Measurements from ENCODE around the gene DZIP1L.
"Not testable (repeated sequence)": the region's sequence is repeated elsewhere in the genome, so short reads cannot be mapped to it uniquely, and the experiment has no call there.

The DZIP1L gene

DNA sequence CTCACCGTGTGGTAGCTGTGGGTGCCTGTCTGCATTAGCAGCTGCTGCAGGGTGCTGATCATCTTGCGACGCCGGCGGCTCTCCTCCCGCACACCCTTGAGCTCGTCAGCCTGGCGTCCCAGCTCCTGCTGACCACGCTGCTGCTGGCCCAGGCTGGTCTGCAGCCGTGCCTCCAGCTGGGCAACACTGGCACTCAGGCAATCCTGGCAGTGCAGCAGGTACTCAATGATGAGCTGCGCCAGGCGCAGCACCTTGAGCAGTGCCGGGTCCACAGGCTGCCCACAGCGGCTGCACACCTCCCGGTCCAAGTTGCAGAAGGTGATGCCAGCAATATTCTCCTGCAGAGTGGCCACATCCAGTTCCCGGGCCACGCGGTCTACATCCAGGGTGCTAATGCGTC, 11.9 kb downstream of the DZIP1L start:
- no peaks in the 10 kb centered on the region for H3K9me3 ChIP-seq (ENCODE audit: control insufficient read depth, low read length)
- no peak overlapping the region for H3K9ac ChIP-seq (ENCODE audit: low read length)
- H3K36me3 ChIP-seq (ENCODE audit: control insufficient read depth, insufficient read depth, low read length), result no peaks in the 10 kb centered on the region
- no peaks in the 10 kb centered on the region for H3K27me3 ChIP-seq (ENCODE audit: control insufficient read depth, insufficient read depth, low read length)
- H3K4me1 ChIP-seq (ENCODE audit: control insufficient read depth, insufficient read depth, low read length), result peaks cover 17% of the 10 kb centered on the region
- H3K4me3 ChIP-seq (ENCODE audit: low read length), result no peak overlapping the region

DNA sequence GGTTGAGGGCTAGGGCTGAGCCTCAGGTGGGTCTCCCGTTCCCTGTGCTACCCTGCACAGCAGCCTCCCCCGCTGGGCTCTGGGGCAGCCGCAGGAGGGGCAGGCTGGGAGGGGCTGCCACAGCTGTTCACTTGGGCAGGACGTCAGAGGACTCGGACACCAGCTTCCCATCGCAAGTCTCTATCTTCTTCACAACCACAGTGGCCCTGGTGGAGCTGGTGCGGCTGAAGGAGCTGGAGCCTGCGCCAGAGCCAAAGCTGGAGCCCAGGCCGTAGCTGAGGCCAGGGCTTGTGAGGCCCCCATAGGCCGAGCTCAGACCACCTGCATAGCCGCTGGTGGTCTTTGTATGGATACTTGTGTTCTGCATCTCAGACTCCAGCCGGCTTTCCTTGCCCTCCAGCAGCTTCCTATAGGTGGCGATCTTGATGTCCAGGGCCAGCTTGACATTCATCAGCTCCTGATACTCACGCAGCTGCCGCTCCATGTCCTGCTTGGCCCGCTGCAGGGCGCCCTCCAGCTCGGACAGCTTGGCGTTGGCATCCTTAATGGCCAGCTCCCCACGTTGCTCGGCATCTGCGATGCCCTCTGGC, 14.0 kb downstream of the DZIP1L start:
- H3K9me3 ChIP-seq (ENCODE audit: control insufficient read depth, low read length); H3K9ac ChIP-seq (ENCODE audit: low read length); H3K4me3 ChIP-seq (ENCODE audit: low read length); H3K27me3 ChIP-seq (ENCODE audit: control insufficient read depth, insufficient read depth, low read length); H3K36me3 ChIP-seq (ENCODE audit: control insufficient read depth, insufficient read depth, low read length): not testable (repeated sequence)
- peaks cover 24% of the 10 kb centered on the region for H3K4me1 ChIP-seq (ENCODE audit: control insufficient read depth, insufficient read depth, low read length)

DNA sequence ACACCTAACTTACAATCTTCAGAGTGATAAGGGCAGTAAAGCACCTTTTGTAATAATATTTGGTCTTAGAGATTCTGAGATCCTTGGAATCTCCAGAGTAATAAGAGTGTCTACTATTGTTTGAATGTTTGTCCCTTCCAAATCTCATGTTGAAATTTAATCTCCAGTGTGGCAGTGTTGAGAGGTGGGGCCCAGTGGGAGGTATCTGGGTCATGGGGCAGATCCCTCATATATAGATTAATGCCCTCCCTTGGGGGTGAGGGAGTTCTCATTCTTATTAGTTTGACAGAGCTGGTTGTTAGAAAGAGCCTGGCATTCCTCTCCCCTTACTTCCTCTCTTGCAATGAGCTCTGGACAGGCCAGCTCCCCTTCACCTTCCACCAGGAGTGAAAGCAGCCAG, 16.0 kb downstream of the DZIP1L start:
- Histone ChIP-seq H3K9me3 (ENCODE audit: control insufficient read depth, low read length) (no peaks in the 10 kb centered on the region), H3K4me1 (ENCODE audit: control insufficient read depth, insufficient read depth, low read length) (peaks cover 24% of the 10 kb centered on the region), H3K4me3 (ENCODE audit: low read length) (no peak overlapping the region), H3K36me3 (ENCODE audit: control insufficient read depth, insufficient read depth, low read length) (no peaks in the 10 kb centered on the region), H3K27me3 (ENCODE audit: control insufficient read depth, insufficient read depth, low read length) (no peaks in the 10 kb centered on the region), H3K9ac (ENCODE audit: low read length) (no peak overlapping the region)

DNA sequence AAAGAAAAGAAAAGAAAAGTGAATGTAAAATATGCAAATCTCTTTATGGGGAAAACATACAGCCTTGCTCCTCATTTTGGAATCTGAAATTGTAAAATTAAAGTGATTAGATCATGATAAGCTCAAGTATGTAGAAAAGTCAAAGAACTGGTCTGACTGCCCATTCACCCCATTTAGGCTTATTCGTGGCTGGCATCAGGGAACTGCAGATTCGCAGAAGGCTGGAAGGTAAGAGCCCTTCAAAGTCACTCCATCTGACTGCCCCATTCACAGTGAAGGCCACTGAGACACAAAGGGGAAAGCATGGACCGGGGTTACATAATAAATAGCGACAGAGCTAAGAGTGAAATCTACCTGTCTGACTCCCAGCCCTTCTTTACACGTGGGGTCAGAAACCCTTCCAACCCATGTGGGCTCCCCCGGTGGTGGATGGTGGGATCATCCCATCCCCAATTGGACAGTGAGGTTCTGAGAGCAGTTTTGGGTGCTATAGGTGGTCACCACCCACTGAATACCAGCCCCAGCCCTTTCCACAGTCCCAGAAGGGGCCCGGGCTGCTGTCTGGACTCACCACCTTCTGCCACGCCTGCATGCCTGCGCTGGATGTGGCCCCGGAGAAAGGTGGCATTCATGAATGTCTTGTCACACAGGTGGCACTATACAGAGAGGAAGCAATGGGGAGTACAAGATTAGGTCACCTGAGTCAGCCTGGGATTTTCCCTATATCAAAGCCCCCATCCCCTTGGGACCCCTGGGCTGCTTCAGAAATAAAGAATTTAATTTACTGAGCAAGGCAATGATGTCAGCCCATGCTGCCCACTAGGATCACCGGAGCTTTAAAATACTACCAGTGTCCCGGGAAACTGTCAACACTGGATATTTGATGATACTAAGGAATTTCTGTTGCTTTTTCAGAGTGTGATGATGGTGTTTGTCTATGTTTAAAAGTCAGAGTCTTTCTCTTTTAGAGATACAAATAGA, 17.9 kb downstream of the DZIP1L start:
- Histone ChIP-seq H3K9ac (ENCODE audit: low read length) (no peak overlapping the region), H3K36me3 (ENCODE audit: control insufficient read depth, insufficient read depth, low read length) (no peaks in the 10 kb centered on the region), H3K27me3 (ENCODE audit: control insufficient read depth, insufficient read depth, low read length) (no peaks in the 10 kb centered on the region), H3K4me3 (ENCODE audit: low read length) (no peak overlapping the region), H3K9me3 (ENCODE audit: control insufficient read depth, low read length) (no peaks in the 10 kb centered on the region), H3K4me1 (ENCODE audit: control insufficient read depth, insufficient read depth, low read length) (peaks cover 26% of the 10 kb centered on the region)

DNA sequence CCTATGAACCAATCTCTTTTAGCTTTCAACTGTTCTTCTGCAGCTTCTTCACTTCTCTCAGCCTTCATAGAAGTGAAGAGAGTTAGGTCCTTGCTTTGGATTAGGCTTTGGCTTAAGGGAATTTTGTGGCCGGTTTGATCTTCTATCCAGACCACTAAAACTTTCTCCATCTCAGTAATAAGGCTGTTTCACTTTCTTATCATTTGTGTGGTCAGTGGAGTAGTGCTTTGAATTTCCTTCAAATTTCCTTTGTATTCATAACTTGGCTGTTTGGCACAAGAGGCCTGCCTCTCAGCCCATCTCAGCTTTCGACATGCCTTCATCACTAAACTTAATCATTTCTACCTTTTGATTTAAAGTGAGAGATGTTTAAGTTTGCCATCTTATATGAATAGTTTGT, 21.7 kb downstream of the DZIP1L start:
- Histone ChIP-seq H3K4me1 (ENCODE audit: control insufficient read depth, insufficient read depth, low read length) (peaks cover 19% of the 10 kb centered on the region), H3K27me3 (ENCODE audit: control insufficient read depth, insufficient read depth, low read length) (no peaks in the 10 kb centered on the region), H3K4me3 (ENCODE audit: low read length) (no peak overlapping the region), H3K9ac (ENCODE audit: low read length) (no peak overlapping the region), H3K36me3 (ENCODE audit: control insufficient read depth, insufficient read depth, low read length) (no peaks in the 10 kb centered on the region), H3K9me3 (ENCODE audit: control insufficient read depth, low read length) (no peaks in the 10 kb centered on the region)

DNA sequence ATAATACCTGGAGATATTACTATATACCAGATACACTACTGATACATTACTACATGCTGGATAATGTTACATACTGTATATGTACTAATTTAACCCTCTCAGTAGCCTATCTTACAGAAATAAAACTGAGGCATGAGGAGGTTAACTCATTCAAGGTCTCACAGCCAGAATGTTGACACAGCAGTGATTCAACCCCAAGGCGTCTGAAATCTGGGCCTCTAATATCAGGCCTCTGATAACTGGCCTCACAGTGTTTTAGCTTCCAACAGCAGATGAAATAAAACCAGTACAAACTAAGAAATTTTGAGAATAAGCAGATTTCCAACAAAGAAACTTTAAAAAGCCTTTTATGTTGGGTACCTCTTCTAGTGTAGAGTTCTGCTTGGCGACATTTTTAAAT, 23.4 kb downstream of the DZIP1L start:
- Histone ChIP-seq H3K36me3 (ENCODE audit: control insufficient read depth, insufficient read depth, low read length) (no peaks in the 10 kb centered on the region), H3K9me3 (ENCODE audit: control insufficient read depth, low read length) (no peaks in the 10 kb centered on the region), H3K27me3 (ENCODE audit: control insufficient read depth, insufficient read depth, low read length) (no peaks in the 10 kb centered on the region), H3K4me1 (ENCODE audit: control insufficient read depth, insufficient read depth, low read length) (peaks cover 10% of the 10 kb centered on the region), H3K9ac (ENCODE audit: low read length) (no peak overlapping the region), H3K4me3 (ENCODE audit: low read length) (no peak overlapping the region)

DNA sequence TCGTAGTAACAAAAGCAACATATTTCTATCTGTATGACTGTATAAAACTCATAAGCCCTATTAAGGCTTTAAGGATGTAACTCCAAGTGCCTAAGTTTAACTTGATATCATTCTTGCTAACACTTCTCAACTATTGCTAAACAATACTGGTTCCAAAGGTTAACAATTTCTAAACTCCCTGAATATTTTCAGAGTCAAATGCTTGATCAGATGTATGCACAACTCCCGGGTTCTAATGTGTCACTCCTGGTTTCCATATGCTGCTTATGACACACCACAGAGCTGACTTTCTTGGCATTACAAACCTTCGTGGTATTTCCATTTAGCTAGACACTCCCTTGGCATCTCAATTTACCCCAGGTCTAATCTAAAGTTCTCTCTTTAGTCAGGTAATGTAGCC, 26.3 kb downstream of the DZIP1L start:
- Histone ChIP-seq H3K4me1 (ENCODE audit: control insufficient read depth, insufficient read depth, low read length) (peaks cover 9% of the 10 kb centered on the region), H3K4me3 (ENCODE audit: low read length) (no peak overlapping the region), H3K9ac (ENCODE audit: low read length) (no peak overlapping the region), H3K9me3 (ENCODE audit: control insufficient read depth, low read length) (no peaks in the 10 kb centered on the region), H3K36me3 (ENCODE audit: control insufficient read depth, insufficient read depth, low read length) (no peaks in the 10 kb centered on the region), H3K27me3 (ENCODE audit: control insufficient read depth, insufficient read depth, low read length) (no peaks in the 10 kb centered on the region)

DNA sequence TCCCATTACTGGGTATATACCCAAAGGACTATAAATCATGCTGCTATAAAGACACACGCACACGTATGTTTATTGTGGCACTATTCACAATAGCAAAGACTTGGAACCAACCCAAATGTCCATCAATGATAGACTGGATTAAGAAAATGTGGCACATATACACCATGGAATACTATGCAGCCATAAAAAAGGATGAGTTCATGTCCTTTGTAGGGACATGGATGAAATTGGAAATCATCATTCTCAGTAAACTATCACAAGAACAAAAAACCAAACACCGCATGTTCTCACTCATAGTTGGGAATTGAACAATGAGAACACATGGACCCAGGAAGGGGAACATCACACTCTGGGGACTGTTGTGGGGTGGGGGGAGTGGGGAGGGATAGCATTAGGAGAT, 29.7 kb downstream of the DZIP1L start:
- H3K36me3 ChIP-seq (ENCODE audit: control insufficient read depth, insufficient read depth, low read length); H3K9me3 ChIP-seq (ENCODE audit: control insufficient read depth, low read length); H3K27me3 ChIP-seq (ENCODE audit: control insufficient read depth, insufficient read depth, low read length); H3K4me3 ChIP-seq (ENCODE audit: low read length); H3K9ac ChIP-seq (ENCODE audit: low read length): not testable (repeated sequence)
- H3K4me1 ChIP-seq (ENCODE audit: control insufficient read depth, insufficient read depth, low read length), result peaks cover 22% of the 10 kb centered on the region

DNA sequence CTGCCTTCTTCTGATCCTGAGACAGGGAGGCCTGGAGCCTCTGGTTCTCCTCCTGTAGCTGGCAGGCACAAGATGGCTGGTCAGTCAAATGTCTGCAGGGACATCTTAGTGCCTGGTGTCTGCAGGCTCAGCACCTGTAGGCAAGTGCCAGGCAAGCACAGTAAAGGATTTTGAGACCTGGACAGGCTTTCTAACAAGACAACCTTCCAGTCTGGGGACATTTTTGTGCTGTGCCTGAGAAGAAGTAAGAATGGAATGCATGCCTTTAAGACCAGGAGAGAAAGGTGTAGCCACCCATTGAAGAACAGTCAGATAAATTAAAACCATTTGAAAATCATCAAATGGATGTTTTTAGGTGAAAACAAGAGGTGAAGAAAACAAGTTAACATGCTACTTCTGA, 31.2 kb downstream of the DZIP1L start:
- Histone ChIP-seq H3K4me3 (ENCODE audit: low read length) (no peak overlapping the region), H3K36me3 (ENCODE audit: control insufficient read depth, insufficient read depth, low read length) (no peaks in the 10 kb centered on the region), H3K9me3 (ENCODE audit: control insufficient read depth, low read length) (no peaks in the 10 kb centered on the region), H3K4me1 (ENCODE audit: control insufficient read depth, insufficient read depth, low read length) (peaks cover 22% of the 10 kb centered on the region), H3K9ac (ENCODE audit: low read length) (no peak overlapping the region), H3K27me3 (ENCODE audit: control insufficient read depth, insufficient read depth, low read length) (no peaks in the 10 kb centered on the region)

DNA sequence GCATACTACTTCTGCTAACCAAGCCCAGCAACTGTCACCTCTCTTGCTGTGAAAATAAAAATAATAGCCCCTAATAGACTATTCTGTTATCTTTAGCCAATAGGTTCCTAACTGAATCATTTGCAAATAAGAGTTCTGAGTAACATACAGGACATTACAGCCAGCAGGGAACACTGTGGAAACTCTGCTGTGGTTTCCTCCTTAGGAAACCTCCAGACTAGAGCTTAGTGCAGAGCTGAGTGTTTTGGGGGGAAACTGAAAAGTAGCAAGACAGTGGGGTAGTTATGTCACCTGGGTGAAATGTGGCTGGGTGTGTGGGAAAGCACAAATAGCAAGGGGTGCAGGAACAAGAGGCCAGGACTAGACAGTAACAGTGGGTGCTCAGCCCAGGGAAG, 32.4 kb downstream of the DZIP1L start:
- Histone ChIP-seq H3K4me1 (ENCODE audit: control insufficient read depth, insufficient read depth, low read length) (peaks cover 22% of the 10 kb centered on the region), H3K9me3 (ENCODE audit: control insufficient read depth, low read length) (no peaks in the 10 kb centered on the region), H3K4me3 (ENCODE audit: low read length) (no peak overlapping the region), H3K9ac (ENCODE audit: low read length) (no peak overlapping the region), H3K36me3 (ENCODE audit: control insufficient read depth, insufficient read depth, low read length) (no peaks in the 10 kb centered on the region), H3K27me3 (ENCODE audit: control insufficient read depth, insufficient read depth, low read length) (no peaks in the 10 kb centered on the region)

DNA sequence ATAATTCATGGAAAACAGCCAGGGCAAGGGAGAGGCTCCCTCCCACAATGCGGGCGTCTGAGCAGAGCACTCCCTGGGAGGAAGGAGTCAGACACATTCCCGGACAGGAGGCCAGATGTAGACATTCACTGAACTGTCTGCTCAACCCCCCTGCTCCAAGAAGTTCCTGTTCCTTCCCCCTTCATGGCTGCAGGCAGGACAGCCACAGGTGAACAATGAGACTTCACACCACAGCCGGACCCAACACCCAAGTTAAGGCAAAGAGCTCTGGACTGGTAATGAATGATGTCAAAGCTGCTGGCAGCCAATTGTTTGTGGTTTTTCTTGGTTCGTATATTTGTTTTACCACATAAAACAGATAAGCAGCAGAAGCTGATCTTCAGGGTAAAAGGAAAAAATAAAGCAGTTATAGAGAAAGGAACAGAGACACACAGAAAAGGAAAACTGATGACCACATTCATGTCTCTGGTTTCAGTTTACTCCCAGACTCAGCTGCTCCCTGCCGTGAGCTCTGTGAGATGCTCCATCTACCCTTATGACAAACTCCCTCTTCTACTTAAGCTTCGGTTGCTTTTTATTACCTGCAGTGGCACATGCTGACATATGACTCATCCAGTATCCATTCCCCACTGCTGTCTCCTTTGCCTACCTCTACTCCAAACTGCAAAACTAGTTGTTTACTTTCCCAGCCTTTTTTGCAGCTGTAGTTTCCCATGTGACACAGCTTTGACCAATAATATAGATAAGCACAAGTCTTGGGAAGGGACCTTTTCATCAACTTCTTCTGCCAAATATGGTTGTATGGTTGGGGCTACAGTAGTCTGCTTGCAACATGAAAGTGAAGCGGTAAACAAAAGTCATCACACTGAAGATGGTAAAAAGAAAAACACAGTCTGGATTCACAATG, 33.1 kb downstream of the DZIP1L start:
- no peaks in the 10 kb centered on the region for H3K27me3 ChIP-seq (ENCODE audit: control insufficient read depth, insufficient read depth, low read length)
- H3K9ac ChIP-seq (ENCODE audit: low read length), result no peak overlapping the region
- no peak overlapping the region for H3K4me3 ChIP-seq (ENCODE audit: low read length)
- H3K36me3 ChIP-seq (ENCODE audit: control insufficient read depth, insufficient read depth, low read length), result no peaks in the 10 kb centered on the region
- no peaks in the 10 kb centered on the region for H3K9me3 ChIP-seq (ENCODE audit: control insufficient read depth, low read length)
- H3K4me1 ChIP-seq (ENCODE audit: control insufficient read depth, insufficient read depth, low read length), result peaks cover 22% of the 10 kb centered on the region

Measured in mucosa of stomach (tissue), 1 donor.